GM19043 (cell line): ENCODE results near the gene PITRM1.
"Not testable (repeated sequence)": the region's sequence is repeated elsewhere in the genome, so short reads cannot be mapped to it uniquely, and the experiment has no call there.

Experiments
- ATAC-seq: cut with Tn5 transposase; IDR thresholded peaks from one replicate; pipeline ENCODE4 v1.9.1; 2021; ENCODE audit warnings: low read depth; ENCODE audit not compliant: unreplicated experiment

Gene PITRM1

GRCh38 chr10:3172446-3173170, at the start of gene PITRM1:
Gene PITRM1 (minus strand): TSS chr10:3172782. CDS start chr10:3172772, 10 bp downstream.
- ATAC-seq: peak; percentile 96

GRCh38 chr10:3222068-3222467, 49.5 kb upstream of the PITRM1 start:
- ATAC-seq: no peak

- not testable (repeated sequence) for ATAC-seq
Observed at GRCh38 chr10:3221601-3222000, 49.0 kb upstream of the PITRM1 start.

- ATAC-seq: no peak
Observed at GRCh38 chr10:3220853-3221252, 48.3 kb upstream of the PITRM1 start.

GRCh38 chr10:3219021-3219628, 46.5 kb upstream of the PITRM1 start:
- ATAC-seq: not testable (repeated sequence)

- no peak for ATAC-seq
Observed at GRCh38 chr10:3217853-3218252, 45.3 kb upstream of the PITRM1 start.

GRCh38 chr10:3217301-3217700, 44.7 kb upstream of the PITRM1 start:
- ATAC-seq: no peak

GRCh38 chr10:3215153-3215775, 42.7 kb upstream of the PITRM1 start:
- no peak for ATAC-seq

GRCh38 chr10:3213758-3214515, 41.4 kb upstream of the PITRM1 start:
- ATAC-seq: no peak

- no peak for ATAC-seq
Observed at GRCh38 chr10:3213208-3213607, 40.6 kb upstream of the PITRM1 start.

- no peak for ATAC-seq
Observed at GRCh38 chr10:3210251-3210877, 37.8 kb upstream of the PITRM1 start.

GRCh38 chr10:3208481-3209406, 36.2 kb upstream of the PITRM1 start:
- ATAC-seq: no peak

GRCh38 chr10:3207351-3207750, 34.8 kb upstream of the PITRM1 start:
- no peak for ATAC-seq

GRCh38 chr10:3206511-3207157, 34.1 kb upstream of the PITRM1 start:
- no peak for ATAC-seq

GRCh38 chr10:3203972-3204371, 31.4 kb upstream of the PITRM1 start:
- no peak for ATAC-seq

- ATAC-seq: no peak
Observed at GRCh38 chr10:3203016-3203811, 30.6 kb upstream of the PITRM1 start.

- no peak for ATAC-seq
Observed at GRCh38 chr10:3201796-3202195, 29.2 kb upstream of the PITRM1 start.

GRCh38 chr10:3199488-3199887, 26.9 kb upstream of the PITRM1 start:
- no peak for ATAC-seq
